Loucy (cell line): ENCODE results near the gene DLG2.

ENCODE experiments used
- H2AFZ ChIP-seq: fragments of 200-600 bp; sonication (generic); 2 replicates; pipeline ENCODE4 v1.6.0; 2016; ENCODE audit warnings: antibody characterized with exemption, mild to moderate bottlenecking, low read length, moderate library complexity
- H3F3A ChIP-seq: fragments of 200-600 bp; 2 replicates; pipeline ENCODE4 v1.6.0; 2016; ENCODE audit warnings: antibody characterized with exemption, low read depth, mild to moderate bottlenecking
- H3K27me3 ChIP-seq: fragments of 200-600 bp; sonication (generic); 2 replicates; pipeline ENCODE4 v1.6.1; 2014; ENCODE audit warnings: low read length, mild to moderate bottlenecking; ENCODE audit not compliant: insufficient read depth, poor library complexity, severe bottlenecking
- H3K36me3 ChIP-seq: fragments of 200-600 bp; sonication (generic); 2 replicates; pipeline ENCODE4 v1.6.1; 2016; ENCODE audit warnings: low read length; ENCODE audit not compliant: insufficient read depth
- H3K4me1 ChIP-seq: fragments of 200-600 bp; sonication (generic); 2 replicates; pipeline ENCODE4 v1.5.1; 2014; ENCODE audit warnings: low read length, mild to moderate bottlenecking; ENCODE audit not compliant: insufficient read depth, poor library complexity, severe bottlenecking
- H3K4me2 ChIP-seq: fragments of 200-600 bp; sonication (generic); 2 replicates; pipeline ENCODE4 v1.6.0; 2014; ENCODE audit warnings: antibody characterized with exemption, low read length, low read depth, mild to moderate bottlenecking; ENCODE audit not compliant: poor library complexity, severe bottlenecking
- H3K4me3 ChIP-seq: fragments of 200-600 bp; sonication (generic); 2 replicates; pipeline ENCODE4 v1.5.1; 2014; ENCODE audit warnings: low read length, mild to moderate bottlenecking, mixed read lengths; ENCODE audit not compliant: poor library complexity, severe bottlenecking
- H3K79me2 ChIP-seq: fragments of 200-600 bp; sonication (generic); 2 replicates; pipeline ENCODE4 v1.6.1; 2014; ENCODE audit warnings: low read length; ENCODE audit not compliant: insufficient read depth
- H3K9ac ChIP-seq: fragments of 200-600 bp; sonication (generic); 2 replicates; pipeline ENCODE4 v1.6.0; 2014; ENCODE audit warnings: mild to moderate bottlenecking, low read depth, low read length, moderate library complexity; ENCODE audit not compliant: poor library complexity, severe bottlenecking
- H3K9me2 ChIP-seq: fragments of 200-600 bp; sonication (generic); replicated peaks from 2 replicates; pipeline ENCODE4 v1.6.1; 2016; ENCODE audit warnings: low read depth, low read length, mixed read lengths
- H3K9me3 ChIP-seq: fragments of 200-600 bp; sonication (generic); 2 replicates; pipeline ENCODE4 v1.6.1; 2014; ENCODE audit warnings: mild to moderate bottlenecking, antibody characterized with exemption, low read length, low read depth; ENCODE audit not compliant: insufficient read depth
- H4K20me1 ChIP-seq: fragments of 200-600 bp; sonication (generic); 2 replicates; pipeline ENCODE4 v1.6.0; 2014; ENCODE audit warnings: antibody characterized with exemption, low read length, mild to moderate bottlenecking; ENCODE audit not compliant: insufficient read depth, poor library complexity, severe bottlenecking
- CTCF ChIP-seq: fragments of 200-600 bp; sonication (generic); conservative IDR thresholded peaks from 2 replicates; pipeline ENCODE4 v1.5.1; 2014; ENCODE audit warnings: mild to moderate bottlenecking, antibody characterized with exemption, low read length
- EZH2phosphoT487 ChIP-seq: fragments of 200-600 bp; IDR thresholded peaks from 2 replicates; pipeline ENCODE4 v1.6.1; 2018; ENCODE audit warnings: antibody characterized with exemption, mild to moderate bottlenecking, moderate library complexity, borderline replicate concordance

The DLG2 gene

DNA sequence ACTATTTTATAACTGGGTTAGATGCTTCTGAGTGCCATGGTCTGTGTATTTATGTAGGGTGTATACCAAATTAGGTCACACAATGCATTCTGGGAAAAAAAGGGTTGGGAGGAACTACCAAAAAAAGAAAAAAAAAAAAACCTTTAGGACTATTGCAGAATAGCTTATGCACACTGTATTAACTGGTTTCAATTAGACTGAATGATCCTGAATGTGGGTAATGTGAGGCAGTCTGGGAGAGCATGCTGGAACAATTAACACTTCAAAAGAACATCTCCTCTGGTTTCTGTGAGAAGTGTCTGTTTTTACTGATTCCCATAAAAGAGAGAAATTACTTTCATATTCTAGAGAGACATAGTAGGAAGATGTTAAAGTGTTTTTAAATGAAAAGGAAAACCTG lies 521.3 kb downstream of the DLG2 start:
- Histone ChIP-seq H2AFZ (no peak overlapping the region), H3K27me3 (no peaks in the 10 kb centered on the region), H3K9me2 (no peaks in the 10 kb centered on the region)

DNA sequence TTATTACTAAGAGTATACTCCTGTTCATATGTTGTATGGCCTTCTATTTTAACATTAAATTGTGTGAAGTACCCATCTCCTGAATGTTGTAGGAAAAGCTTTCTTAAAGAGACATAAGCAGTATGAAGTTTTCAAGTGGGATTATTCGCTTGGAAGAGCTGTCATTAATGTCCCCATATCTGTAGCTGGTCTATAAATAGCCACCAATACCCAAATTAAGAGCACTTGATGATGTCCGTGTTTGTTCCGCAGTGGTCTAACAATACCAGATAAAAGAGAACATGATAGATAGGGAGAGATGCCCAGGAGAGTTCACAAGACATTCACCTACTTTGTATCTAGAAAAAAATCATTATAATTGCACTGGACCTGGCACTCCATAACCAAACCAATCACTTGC lies 527.6 kb downstream of the DLG2 start:
- no peaks in the 10 kb centered on the region for H3K27me3 ChIP-seq
- H3K4me3 ChIP-seq: no peak overlapping the region
- H4K20me1 ChIP-seq: no peaks in the 10 kb centered on the region
- H3K36me3 ChIP-seq: no peaks in the 10 kb centered on the region
- H3K9me2 ChIP-seq: no peaks in the 10 kb centered on the region
- no peaks in the 10 kb centered on the region for H3F3A ChIP-seq
- no peaks in the 10 kb centered on the region for H3K79me2 ChIP-seq
- H3K9ac ChIP-seq: no peak overlapping the region
- H3K4me1 ChIP-seq: peaks cover 9% of the 10 kb centered on the region
- TF ChIP-seq CTCF (no peak), EZH2phosphoT487 (no peak)
- no peak overlapping the region for H2AFZ ChIP-seq
- H3K4me2 ChIP-seq: no peak overlapping the region
- H3K9me3 ChIP-seq: no peaks in the 10 kb centered on the region

More for the DNA sequence above, 521.3 kb downstream of the DLG2 start:
- Histone ChIP-seq H3K4me1 (peaks cover 15% of the 10 kb centered on the region), H3K9ac (no peak overlapping the region), H3K9me3 (no peaks in the 10 kb centered on the region), H3K79me2 (no peaks in the 10 kb centered on the region), H3F3A (no peaks in the 10 kb centered on the region), H4K20me1 (no peaks in the 10 kb centered on the region), H3K4me3 (no peak overlapping the region), H3K4me2 (no peak overlapping the region), H3K36me3 (no peaks in the 10 kb centered on the region)
- no peak for TF ChIP-seq CTCF
- TF ChIP-seq EZH2phosphoT487: no peak

DNA sequence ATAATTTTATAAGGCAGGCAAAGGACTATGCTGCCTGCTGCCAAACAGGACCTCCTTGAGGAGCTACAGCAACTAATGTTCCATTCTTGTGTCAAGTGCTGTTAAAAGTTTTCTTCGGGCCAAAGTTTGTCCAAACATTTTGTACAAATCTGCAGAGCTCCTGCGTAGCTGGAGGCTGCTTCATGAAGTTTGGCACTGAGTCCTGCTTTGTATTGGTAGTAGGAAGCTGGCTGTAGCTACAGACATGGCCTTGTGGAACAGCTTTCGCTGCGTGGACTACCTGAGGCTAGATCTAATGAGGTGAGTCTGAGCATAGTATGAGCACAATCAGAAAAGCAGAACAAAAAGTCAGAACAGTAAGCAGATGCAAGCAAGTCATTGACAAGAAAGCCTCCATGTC lies 528.1 kb downstream of the DLG2 start:
- H3K9ac ChIP-seq: no peak overlapping the region
- TF ChIP-seq EZH2phosphoT487 (no peak), CTCF (no peak)
- H3F3A ChIP-seq: no peaks in the 10 kb centered on the region
- no peaks in the 10 kb centered on the region for H3K27me3 ChIP-seq
- H3K36me3 ChIP-seq: no peaks in the 10 kb centered on the region
- H3K79me2 ChIP-seq: no peaks in the 10 kb centered on the region
- H3K9me3 ChIP-seq: no peaks in the 10 kb centered on the region
- no peak overlapping the region for H2AFZ ChIP-seq
- H3K9me2 ChIP-seq: no peaks in the 10 kb centered on the region
- H3K4me3 ChIP-seq: no peak overlapping the region
- no peak overlapping the region for H3K4me2 ChIP-seq
- peaks cover 9% of the 10 kb centered on the region for H3K4me1 ChIP-seq
- H4K20me1 ChIP-seq: no peaks in the 10 kb centered on the region
